ENCODE measurements around the gene DNAJC8.

DNA sequence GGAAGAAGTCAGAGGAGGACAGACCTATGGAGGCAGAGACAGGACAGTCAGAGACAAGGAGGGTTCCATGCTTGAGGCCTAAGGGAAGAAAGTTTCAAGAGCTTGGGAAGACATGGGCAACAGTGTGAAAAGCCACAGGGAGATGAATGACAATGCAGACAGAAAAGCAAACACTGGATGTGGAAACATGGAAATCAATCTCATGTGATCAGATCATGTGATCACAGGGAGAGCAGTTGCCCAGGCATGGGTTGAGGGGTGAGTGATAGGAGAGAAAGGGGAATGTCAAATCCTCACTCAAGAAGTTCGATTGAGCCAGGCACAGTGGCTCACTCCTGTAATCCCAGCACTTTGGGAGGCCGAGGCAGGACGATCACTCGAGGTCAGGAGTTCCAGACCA lies 73.6 kb downstream of the DNAJC8 start:
- TF ChIP-seq POLR2A (IDR thresholded peaks at IDR 0.05; ENCODE audit: low read depth, low read length): no peak
- no peak for TF ChIP-seq TAF1 (IDR thresholded peaks at IDR 0.05; ENCODE audit: borderline replicate concordance, low read depth, low read length)
- no peak for TF ChIP-seq POLR2AphosphoS5 (IDR thresholded peaks at IDR 0.05; ENCODE audit: low read depth, low read length)

Measured in GM12892 (cell line).